GM10248 (cell line): ENCODE measurements around the gene TGM6.

Experiments
- CTCF ChIA-PET: fragments of 300-600 bp; sonication (Branson Sonifier 250); formaldehyde crosslinking; extraction: SDS; loops from one replicate; lab custom pipeline; 2021; ENCODE audit warnings: antibody characterized with exemption; lab: Yijun Ruan, JAX
- POLR2A ChIA-PET: fragments of 350-650 bp; sonication (Branson Sonifier 250); formaldehyde crosslinking; extraction: SDS; loops from one replicate; lab custom pipeline; 2020; ENCODE audit warnings: antibody characterized with exemption; lab: Yijun Ruan, JAX
- DNase-seq: peaks from one replicate; pipeline ENCODE4 v3.0.0; 2012; ENCODE audit errors: extremely low spot score
- CTCF ChIP-seq: IDR thresholded peaks from 2 replicates; pipeline ENCODE4 v1.5.1; 2012; ENCODE audit warnings: mild to moderate bottlenecking, low read depth; ENCODE audit errors: extremely low read depth, missing control alignments, control extremely low read depth

Gene TGM6

GRCh38 chr20:2458919-2459499 lies 78.3 kb downstream of the TGM6 start:
- CTCF ChIA-PET = interaction anchor here (0.9 to 4.0 kb wide), 4 partner anchors 10 to 252 kb away, joined by 3 to 14 read pairs (median 4); no protein-coding TSS in a partner anchor
- DNase-seq = no peak
- POLR2A ChIA-PET = interaction anchor here (0.7 kb wide), 1 partner anchor 12 kb away, joined by 3 read pairs; the partner anchor contains the start of gene SNRPB
- no peak for TF ChIP-seq CTCF

- no peak for TF ChIP-seq CTCF
- CTCF ChIA-PET = interaction anchor here (1.0 to 2.1 kb wide), 3 partner anchors 8 to 74 kb away, joined by 3 to 8 read pairs (median 6); no protein-coding TSS in a partner anchor
- no peak for DNase-seq
- POLR2A ChIA-PET = interaction anchor here (0.6 to 2.4 kb wide), 3 partner anchors 10 to 601 kb away, joined by 3 to 7 read pairs (median 4); partner anchors contain the start of gene SNRPB
These were observed 79.5 kb downstream of the TGM6 start for GRCh38 chr20:2459981-2460751.

- CTCF ChIA-PET = interaction anchor here (1.0 to 2.1 kb wide), 3 partner anchors 9 to 74 kb away, joined by 3 to 8 read pairs (median 6); no protein-coding TSS in a partner anchor
These were observed 80.2 kb downstream of the TGM6 start for GRCh38 chr20:2460752-2461424.

GRCh38 chr20:2462484-2462883 lies 81.8 kb downstream of the TGM6 start:
- ChIA-PET POLR2A (interaction anchor here (0.9 kb wide), 1 partner anchor 10 kb away, joined by 3 read pairs; no protein-coding TSS in a partner anchor), CTCF (interaction anchor here (2.0 to 2.2 kb wide), 2 partner anchors 10 to 59 kb away, joined by 8 to 16 read pairs; no protein-coding TSS in a partner anchor)
- TF ChIP-seq CTCF = no peak
- no peak for DNase-seq

More at GRCh38 chr20:2460752-2461424, 80.2 kb downstream of the TGM6 start:
- DNase-seq = no peak
- no peak for TF ChIP-seq CTCF
- POLR2A ChIA-PET = interaction anchor here (0.6 to 2.4 kb wide), 3 partner anchors 9 to 602 kb away, joined by 3 to 7 read pairs (median 4); partner anchors contain the start of gene SNRPB

- ChIA-PET CTCF (interaction anchor here (2.0 to 2.2 kb wide), 2 partner anchors 11 to 58 kb away, joined by 8 to 16 read pairs; no protein-coding TSS in a partner anchor), POLR2A (interaction anchor here (0.9 kb wide), 1 partner anchor 12 kb away, joined by 3 read pairs; no protein-coding TSS in a partner anchor)
- TF ChIP-seq CTCF = no peak
- DNase-seq = no peak
These were observed 83.1 kb downstream of the TGM6 start for GRCh38 chr20:2463616-2464365.

GRCh38 chr20:2465100-2465499 lies 84.4 kb downstream of the TGM6 start:
- DNase-seq = no peak
- POLR2A ChIA-PET = no interaction called here
- no peak for TF ChIP-seq CTCF
- CTCF ChIA-PET = no interaction called here
